Lower leg skin (tissue), 3 donors: ENCODE data around the gene RBM20.

ENCODE experiments used
- POLR2A ChIP-seq, 2 donors: fragments of 450-650 bp; IDR thresholded peaks; one replicate each; pipeline ENCODE4 v1.6.1; 2016 to 2017; ENCODE audit warnings: antibody characterized with exemption in 2 of 2, mild to moderate bottlenecking in 1 of 2, moderate library complexity in 1 of 2
- TF ChIP-seq, protein P1 (sequence below), 3 donors: fragments of 450-650 bp; IDR thresholded peaks; one replicate each; pipeline ENCODE4 v1.5.1; 2016; ENCODE audit warnings: antibody characterized with exemption in 3 of 3, mild to moderate bottlenecking in 3 of 3, moderate library complexity in 2 of 3

DNA sequence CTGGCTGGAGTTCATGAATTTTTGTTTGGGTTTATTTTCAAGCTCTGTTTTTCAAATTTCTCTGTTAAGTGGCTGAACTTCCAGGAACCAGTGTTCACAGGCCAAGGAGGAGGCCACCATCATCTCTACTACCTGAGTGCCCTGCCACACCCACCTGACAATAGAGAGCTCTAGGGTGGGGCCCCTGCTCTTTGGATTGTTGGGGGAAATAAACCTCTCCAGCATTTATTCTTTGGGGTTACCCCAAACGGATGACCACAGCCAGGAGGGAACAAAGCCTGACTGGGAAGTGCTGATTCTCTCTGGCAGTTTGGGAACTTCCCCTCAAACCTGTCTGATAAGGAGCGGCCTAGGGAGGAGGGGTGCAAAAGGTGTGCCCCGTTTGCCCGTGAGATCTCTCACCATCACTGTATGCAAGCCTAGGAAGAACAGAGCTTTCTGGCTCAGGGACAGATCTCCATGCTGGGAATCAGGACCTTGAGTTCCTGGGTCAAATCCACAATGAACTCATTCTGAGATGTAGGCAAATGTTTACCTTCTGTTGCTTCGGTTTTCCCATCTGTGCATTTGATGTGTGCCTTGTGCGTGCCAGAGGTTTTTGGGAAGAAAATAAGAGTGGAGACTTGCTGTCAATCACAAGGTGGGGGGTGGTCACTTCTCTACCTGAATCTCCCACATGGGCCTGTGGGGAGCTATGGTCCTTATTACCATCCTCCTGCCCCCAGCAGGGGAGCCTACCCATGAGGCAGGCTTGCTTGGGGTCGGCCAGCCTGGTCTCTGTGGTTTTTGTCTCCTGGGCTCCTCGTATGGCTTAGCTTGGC is 199.9 kb downstream of the RBM20 start:
- no peak for TF ChIP-seq POLR2A (IDR thresholded peaks at IDR 0.05)
- TF ChIP-seq, protein P1, sequence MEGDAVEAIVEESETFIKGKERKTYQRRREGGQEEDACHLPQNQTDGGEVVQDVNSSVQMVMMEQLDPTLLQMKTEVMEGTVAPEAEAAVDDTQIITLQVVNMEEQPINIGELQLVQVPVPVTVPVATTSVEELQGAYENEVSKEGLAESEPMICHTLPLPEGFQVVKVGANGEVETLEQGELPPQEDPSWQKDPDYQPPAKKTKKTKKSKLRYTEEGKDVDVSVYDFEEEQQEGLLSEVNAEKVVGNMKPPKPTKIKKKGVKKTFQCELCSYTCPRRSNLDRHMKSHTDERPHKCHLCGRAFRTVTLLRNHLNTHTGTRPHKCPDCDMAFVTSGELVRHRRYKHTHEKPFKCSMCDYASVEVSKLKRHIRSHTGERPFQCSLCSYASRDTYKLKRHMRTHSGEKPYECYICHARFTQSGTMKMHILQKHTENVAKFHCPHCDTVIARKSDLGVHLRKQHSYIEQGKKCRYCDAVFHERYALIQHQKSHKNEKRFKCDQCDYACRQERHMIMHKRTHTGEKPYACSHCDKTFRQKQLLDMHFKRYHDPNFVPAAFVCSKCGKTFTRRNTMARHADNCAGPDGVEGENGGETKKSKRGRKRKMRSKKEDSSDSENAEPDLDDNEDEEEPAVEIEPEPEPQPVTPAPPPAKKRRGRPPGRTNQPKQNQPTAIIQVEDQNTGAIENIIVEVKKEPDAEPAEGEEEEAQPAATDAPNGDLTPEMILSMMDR (IDR thresholded peaks at IDR 0.05): no peak
